SK-N-SH (cell line): ENCODE results near the gene RAB21. TPM values are rescaled to one million over a fixed set of nuclear protein-coding genes. Genes with fewer than 3 reads are reported as not detected.

Source experiments
- CTCF ChIA-PET: fragments of 300-600, 350-600 bp; formaldehyde crosslinking; extraction: SDS; loops from one replicate; lab custom pipeline; 2021; lab: Yijun Ruan, JAX
- POLR2A ChIA-PET: fragments of 350-600 bp; sonication (Branson Sonifier 250); formaldehyde crosslinking; extraction: SDS; loops from one replicate; lab custom pipeline; 2020; ENCODE audit warnings: antibody characterized with exemption, inconsistent platforms; lab: Yijun Ruan, JAX
- DNase-seq: peaks from one replicate; pipeline ENCODE4 v3.0.0; 2012
- H2AFZ ChIP-seq: fragments of 200-600 bp; sonication (generic); 2 replicates; pipeline ENCODE4 v1.8.1; 2016; ENCODE audit warnings: antibody characterized with exemption, mild to moderate bottlenecking, low read depth
- H3F3A ChIP-seq: fragments of 200-600 bp; sonication (generic); replicated peaks from 2 replicates; pipeline ENCODE3; 2016; ENCODE audit warnings: antibody characterized with exemption, mild to moderate bottlenecking; ENCODE audit not compliant: insufficient read depth
- H3K27ac ChIP-seq, 2 experiments: fragments of 200-500 bp in 1 of 2; fragments of 200-600 bp in 1 of 2; sonication (Bioruptor generic) in 1 of 2; sonication (generic), shearing (Covaris generic) in 1 of 2; 2 replicates each; pipeline versions ENCODE4 v1.5.1 to v1.6.1; 2014 to 2016; ENCODE audit warnings: low read depth in 2 of 2, inconsistent platforms in 1 of 2, low read length in 1 of 2, mild to moderate bottlenecking in 1 of 2, mixed read lengths in 1 of 2
- H3K27me3 ChIP-seq: fragments of 200-600 bp; sonication (generic), shearing (Covaris generic); 2 replicates; pipeline ENCODE4 v1.6.1; 2016; ENCODE audit warnings: mixed run types; ENCODE audit not compliant: insufficient read depth
- H3K36me3 ChIP-seq, 2 experiments: fragments of 200-500 bp in 1 of 2; fragments of 200-600 bp in 1 of 2; sonication (Bioruptor generic) in 1 of 2; sonication (generic) in 1 of 2; replicated peaks in 1 of 2; 2 replicates each; pipeline versions ENCODE3 to v1.5.1; 2014 to 2016; ENCODE audit warnings: low read length in 1 of 2, mild to moderate bottlenecking in 1 of 2; ENCODE audit not compliant: insufficient read depth in 2 of 2, control insufficient read depth in 1 of 2
- H3K4me1 ChIP-seq, 2 experiments: fragments of 200-500 bp in 1 of 2; fragments of 200-600 bp in 1 of 2; sonication (Bioruptor generic) in 1 of 2; sonication (generic), shearing (Covaris generic) in 1 of 2; 2 replicates each; pipeline versions ENCODE4 v1.5.1 to v1.6.1; 2014 to 2016; ENCODE audit warnings: low read depth in 1 of 2, low read length in 1 of 2, mixed run types in 1 of 2; ENCODE audit not compliant: insufficient read depth in 2 of 2, control insufficient read depth in 1 of 2
- H3K4me2 ChIP-seq: fragments of 200-600 bp; sonication (generic), shearing (Covaris generic); 2 replicates; pipeline ENCODE4 v1.6.1; 2017; ENCODE audit warnings: mixed run types
- H3K4me3 ChIP-seq, 2 experiments: fragments of 200-500 bp in 1 of 2; fragments of 200-600 bp in 1 of 2; sonication (Bioruptor generic) in 1 of 2; sonication (generic), shearing (Covaris generic) in 1 of 2; 2 replicates each; pipeline versions ENCODE4 v1.5.1 to v1.8.1; 2014 to 2016; ENCODE audit warnings: low read depth in 2 of 2, inconsistent platforms in 1 of 2, low read length in 1 of 2, mild to moderate bottlenecking in 1 of 2, mixed read lengths in 1 of 2, moderate library complexity in 1 of 2
- H3K79me2 ChIP-seq: fragments of 200-600 bp; sonication (generic); 2 replicates; pipeline ENCODE4 v1.8.1; 2017; ENCODE audit warnings: mild to moderate bottlenecking; ENCODE audit not compliant: insufficient read depth
- H3K9ac ChIP-seq: fragments of 200-600 bp; sonication (generic); 2 replicates; pipeline ENCODE4 v1.6.1; 2017; ENCODE audit warnings: mixed run types
- H3K9me2 ChIP-seq: fragments of 200-600 bp; sonication (generic); 2 replicates; pipeline ENCODE4 v1.6.1; 2017; ENCODE audit warnings: mixed run types
- H3K9me3 ChIP-seq: fragments of 200-600 bp; sonication (generic); 2 replicates; pipeline ENCODE4 v1.6.1; 2017; ENCODE audit warnings: mixed run types, mild to moderate bottlenecking, moderate library complexity
- H4K20me1 ChIP-seq: fragments of 200-600 bp; sonication (generic); 2 replicates; pipeline ENCODE4 v1.6.1; 2017; ENCODE audit warnings: mild to moderate bottlenecking, mixed run types; ENCODE audit not compliant: insufficient read depth
- CTCF ChIP-seq: fragments of 200-600 bp; sonication (generic); IDR thresholded peaks from 2 replicates; pipeline ENCODE4 v1.6.1; 2017; ENCODE audit warnings: antibody characterized with exemption, mild to moderate bottlenecking, moderate library complexity
- FOXJ3 ChIP-seq: sonication (generic); formaldehyde crosslinking; IDR thresholded peaks from 2 replicates; pipeline ENCODE4 v1.5.1; 2020; ENCODE audit warnings: mild to moderate bottlenecking, missing genetic modification reagents
- GABPA ChIP-seq: IDR thresholded peaks from 2 replicates; pipeline ENCODE4 v1.4.0; 2012; ENCODE audit warnings: low read depth, mild to moderate bottlenecking
- GATA2 ChIP-seq: sonication (generic); formaldehyde crosslinking; IDR thresholded peaks from 2 replicates; pipeline ENCODE4 v1.5.0; 2020; ENCODE audit warnings: mild to moderate bottlenecking, missing genetic modification reagents
- MEF2A ChIP-seq: IDR thresholded peaks from 2 replicates; pipeline ENCODE4 v1.4.0; 2012; ENCODE audit warnings: low read depth, borderline replicate concordance
- NRF1 ChIP-seq: IDR thresholded peaks from 2 replicates; pipeline ENCODE4 v1.6.1; 2012; ENCODE audit warnings: low read depth, mild to moderate bottlenecking, low read length
- PBX3 ChIP-seq: IDR thresholded peaks from 2 replicates; pipeline ENCODE4; 2012
- POLR2AphosphoS5 ChIP-seq: IDR thresholded peaks from 2 replicates; pipeline ENCODE4 v1.6.1; 2012; ENCODE audit warnings: low read depth, low read length
- REST ChIP-seq: IDR thresholded peaks from 2 replicates; pipeline ENCODE4 v1.6.1; 2012; ENCODE audit warnings: mild to moderate bottlenecking, low read depth, low read length, moderate library complexity
- SIN3A ChIP-seq: IDR thresholded peaks from 2 replicates; pipeline ENCODE4 v1.6.1; 2012; ENCODE audit warnings: low read depth, mild to moderate bottlenecking, low read length, moderate library complexity, borderline replicate concordance
- TEAD4 ChIP-seq: IDR thresholded peaks from 2 replicates; pipeline ENCODE4 v1.4.0; 2012; ENCODE audit warnings: mild to moderate bottlenecking, borderline replicate concordance; ENCODE audit not compliant: insufficient read depth
- USF1 ChIP-seq: IDR thresholded peaks from 2 replicates; pipeline ENCODE4 v1.4.0; 2012; ENCODE audit warnings: low read depth, borderline replicate concordance
- YY1 ChIP-seq: IDR thresholded peaks from 2 replicates; pipeline ENCODE4 v1.4.0; 2012; ENCODE audit warnings: low read depth, mild to moderate bottlenecking
- WGBS: methylation state at CpG from one replicate; pipeline ENCODE4 v1.1.6; 2017; ENCODE audit warnings: low lambda C conversion rate; 5-methylcytosine and 5-hydroxymethylcytosine counted together
- polyA plus RNA-seq, 3 experiments: library from polyadenylated mRNA; depleted of rRNA; stranded (reverse); fragments of >200 nt; gene quantifications; 2 replicates each; pipeline ENCODE4 v1.2.3, GENCODE V29; 2012

Gene RAB21
- polyA plus RNA-seq, 1 of the 3 experiments (the other 2 are of a cell fraction), result 6.5 TPM

GRCh38 chr12:71763677-71764379 is 9.2 kb downstream of the RAB21 start:
- no peak for DNase-seq
- Histone ChIP-seq H2AFZ (no peak overlapping the region), H3K9me2 (no peaks in the 10 kb centered on the region), H3K27ac (no peak overlapping the region), H3K4me1 (no peaks in the 10 kb centered on the region; a peak in 1 of 4 replicates), H3F3A (no peaks in the 10 kb centered on the region), H4K20me1 (peaks cover 36% of the 10 kb centered on the region), H3K36me3 (peaks cover 11 to 23% of the 10 kb centered on the region in 2 experiments), H3K4me3 (no peak overlapping the region), H3K4me2 (no peak overlapping the region), H3K9ac (no peak overlapping the region)
- CTCF ChIA-PET, result no interaction called here
- 95% methylated on average over 4 of the region's 4 CpGs for WGBS
- TF ChIP-seq MEF2A (no peak), PBX3 (no peak), GATA2 (CRISPR knock-in tag) (no peak), REST (no peak), POLR2AphosphoS5 (no peak), FOXJ3 (CRISPR knock-in tag) (no peak)
- TF ChIP-seq, all 33 proteins: peak for 0
- POLR2A ChIA-PET, result no interaction called here
- Histone ChIP-seq H3K9me3 (no peaks in the 10 kb centered on the region), H3K79me2 (peaks cover 99% of the 10 kb centered on the region), H3K27me3 (no peaks in the 10 kb centered on the region)

GRCh38 chr12:71764587-71765321 is 10.1 kb downstream of the RAB21 start:
- H3K4me3 ChIP-seq, result no peak overlapping the region
- H3K79me2 ChIP-seq, result peaks cover 99% of the 10 kb centered on the region
- DNase-seq, result no peak
- ChIA-PET POLR2A (no interaction called here), CTCF (no interaction called here)
- no peak overlapping the region for H3K9ac ChIP-seq
- 95% methylated on average over 6 of the region's 6 CpGs for WGBS
- no peak overlapping the region for H2AFZ ChIP-seq
- H3K4me1 ChIP-seq, result no peaks in the 10 kb centered on the region; a peak in 1 of 4 replicates
- no peaks in the 10 kb centered on the region for H3K27me3 ChIP-seq
- no peak overlapping the region for H3K27ac ChIP-seq
- H3K36me3 ChIP-seq, result peaks cover 3 to 16% of the 10 kb centered on the region in 2 experiments
- no peak overlapping the region for H3K4me2 ChIP-seq
- no peaks in the 10 kb centered on the region for H3K9me3 ChIP-seq
- H3F3A ChIP-seq, result no peaks in the 10 kb centered on the region
- H4K20me1 ChIP-seq, result peaks cover 38% of the 10 kb centered on the region
- H3K9me2 ChIP-seq, result no peaks in the 10 kb centered on the region
- no peak for TF ChIP-seq MEF2A
- no peak for TF ChIP-seq USF1
- TF ChIP-seq GATA2 (CRISPR knock-in tag), result no peak
- no peak for TF ChIP-seq FOXJ3 (CRISPR knock-in tag)
- no peak for TF ChIP-seq YY1
- no peak for TF ChIP-seq REST
- no peak for TF ChIP-seq TEAD4
- no peak for TF ChIP-seq NRF1
- no peak for TF ChIP-seq GABPA
- no peak for TF ChIP-seq CTCF
- no peak for TF ChIP-seq SIN3A
